Coronary artery (tissue), 2 donors: ENCODE data around the gene PRSS36.

Experiments used
- DNase-seq: peaks from one replicate; pipeline ENCODE4 v3.0.0-alpha.2; 2017; ENCODE audit warnings: low spot score
- H3K27ac ChIP-seq, 2 donors: fragments of 200-600 bp; sonication (generic); one replicate each; pipeline ENCODE4 v1.5.1; 2016 to 2019
- H3K4me3 ChIP-seq: fragments of 200-600 bp; sonication (generic); 2 replicates; pipeline ENCODE4 v1.5.1; 2016; ENCODE audit warnings: mild to moderate bottlenecking, moderate library complexity
- CTCF ChIP-seq: fragments of 200-600 bp; sonication (generic); IDR thresholded peaks from one replicate; pipeline ENCODE4 v1.5.1; 2019; ENCODE audit warnings: antibody characterized with exemption

PRSS36 gene

GRCh38 chr16:31193874-31194273, 44.0 kb upstream of the PRSS36 start:
- DNase-seq: no peak
- Histone ChIP-seq H3K27ac (no peak overlapping the region), H3K4me3 (no peak overlapping the region)
- TF ChIP-seq CTCF: no peak

GRCh38 chr16:31192856-31193642, 43.2 kb upstream of the PRSS36 start:
- H3K27ac ChIP-seq: no peak overlapping the region
- no peak for DNase-seq
- no peak overlapping the region for H3K4me3 ChIP-seq
- TF ChIP-seq CTCF: no peak

- no peak for TF ChIP-seq CTCF
- no peak overlapping the region for H3K4me3 ChIP-seq
- DNase-seq: no peak
- H3K27ac ChIP-seq: no peak overlapping the region
Observed at GRCh38 chr16:31191697-31192428, 42.0 kb upstream of the PRSS36 start.

- Histone ChIP-seq H3K4me3 (no peak overlapping the region), H3K27ac (no peak overlapping the region)
- no peak for DNase-seq
- no peak for TF ChIP-seq CTCF
Observed at GRCh38 chr16:31190818-31191444, 41.1 kb upstream of the PRSS36 start.

GRCh38 chr16:31190061-31190460, 40.2 kb upstream of the PRSS36 start:
- TF ChIP-seq CTCF: no peak
- no peak for DNase-seq
- Histone ChIP-seq H3K4me3 (no peak overlapping the region), H3K27ac (no peak overlapping the region)

GRCh38 chr16:31189412-31189778, 39.5 kb upstream of the PRSS36 start:
- Histone ChIP-seq H3K27ac (no peak overlapping the region), H3K4me3 (no peak overlapping the region)
- no peak for DNase-seq
- TF ChIP-seq CTCF: no peak
